Esophagus (tissue), 2 donors: ENCODE measurements around the gene TTC34. TPM values are rescaled to one million over a fixed set of nuclear protein-coding genes. Genes with fewer than 3 reads are reported as not detected.
"Not testable (repeated sequence)": the region's sequence is repeated elsewhere in the genome, so short reads cannot be mapped to it uniquely, and the experiment has no call there.

Source experiments
- H3K27ac ChIP-seq, 2 donors: one replicate each; pipeline ENCODE4 v1.5.1; 2013; ENCODE audit warnings: low read depth in 2 of 2, mild to moderate bottlenecking in 2 of 2, inconsistent platforms in 1 of 2, low read length in 1 of 2, moderate library complexity in 1 of 2
- H3K27me3 ChIP-seq, 2 donors: one replicate each; pipeline ENCODE4 v1.6.1; 2013; ENCODE audit warnings: low read length in 2 of 2, control low read depth in 1 of 2, mild to moderate bottlenecking in 1 of 2; ENCODE audit not compliant: insufficient read depth in 2 of 2, control insufficient read depth in 1 of 2
- H3K36me3 ChIP-seq, 2 donors: one replicate each; pipeline ENCODE4 v1.6.1; 2013; ENCODE audit warnings: low read length in 1 of 2; ENCODE audit not compliant: control insufficient read depth in 2 of 2, insufficient read depth in 2 of 2
- H3K4me1 ChIP-seq, 2 donors: one replicate each; pipeline ENCODE4 v1.6.1; 2013; ENCODE audit warnings: low read length in 1 of 2; ENCODE audit not compliant: control insufficient read depth in 2 of 2, insufficient read depth in 2 of 2
- H3K4me3 ChIP-seq, 2 donors: one replicate each; pipeline ENCODE4 v1.5.1; 2013; ENCODE audit warnings: low read length in 2 of 2, mild to moderate bottlenecking in 2 of 2, low read depth in 1 of 2, moderate library complexity in 1 of 2
- H3K9me3 ChIP-seq, 2 donors: one replicate each; pipeline ENCODE4 v1.6.1; 2013; ENCODE audit warnings: mild to moderate bottlenecking in 2 of 2, low read depth in 1 of 2, low read length in 1 of 2, moderate library complexity in 1 of 2; ENCODE audit not compliant: control insufficient read depth in 2 of 2, insufficient read depth in 1 of 2
- WGBS, 2 donors: extraction: QIAGEN DNeasy Blood & Tissue Kit; methylation state at CpG; one replicate each; pipeline ENCODE4 v1.1.7; 2013; 5-methylcytosine and 5-hydroxymethylcytosine counted together
- polyA plus RNA-seq, 2 donors: library from polyadenylated mRNA; stranded (reverse); fragments of 200-250 nt; gene quantifications; one replicate each; pipeline ENCODE4 v1.2.3, GENCODE V29; 2013
- donor health status: healthy with polysubstance abuse.
- donor health status: Bipolar disorder and iron deficiency.

TTC34 gene
- polyA plus RNA-seq, 2 donors: 0.02 to 0.20 TPM

GRCh38 chr1:2625748-2626147, 175.7 kb downstream of the TTC34 start:
- not testable (repeated sequence) for H3K4me1 ChIP-seq, H3K36me3 ChIP-seq, H3K27ac ChIP-seq, H3K9me3 ChIP-seq, H3K4me3 ChIP-seq
- peaks cover 0 to 15% of the 10 kb centered on the region in 2 donors for H3K27me3 ChIP-seq
- 64 to 71% methylated on average over 7 of the region's 7 CpGs for WGBS, 2 donors

GRCh38 chr1:2625311-2625710, 176.2 kb downstream of the TTC34 start:
- H3K36me3 ChIP-seq: no peaks in the 10 kb centered on the region

DNA sequence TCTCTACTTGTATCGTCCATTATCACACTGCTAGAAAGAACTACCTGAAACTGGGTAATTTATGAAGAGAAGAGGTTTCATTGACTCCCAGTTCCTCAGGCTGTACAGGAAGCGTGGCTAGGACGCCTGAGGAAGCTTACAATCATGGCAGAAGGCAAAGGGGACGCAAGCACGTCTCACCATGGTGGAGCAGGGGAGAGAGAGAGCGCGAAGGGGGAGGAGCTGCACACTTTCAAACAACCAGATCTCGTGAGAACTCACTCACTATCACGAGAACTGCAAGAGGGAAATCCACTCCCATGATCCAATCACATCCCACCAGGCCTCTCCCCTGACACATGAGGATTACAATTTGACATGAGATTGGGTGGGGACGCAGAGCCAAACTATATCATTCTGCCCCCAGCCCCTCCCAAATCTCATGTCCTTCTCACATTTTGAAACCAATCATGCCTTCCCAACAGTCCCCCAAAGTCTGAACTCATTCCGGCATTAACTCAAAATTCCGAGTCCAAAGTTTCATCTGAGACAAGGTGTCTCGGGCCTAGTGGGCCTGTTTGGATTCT, 176.7 kb downstream of the TTC34 start:
- Histone ChIP-seq H3K4me1 (peaks cover 0 to 3% of the 10 kb centered on the region in 2 donors), H3K36me3 (no peaks in the 10 kb centered on the region), H3K9me3 (no peaks in the 10 kb centered on the region), H3K27ac (no peak overlapping the region), H3K4me3 (no peak overlapping the region), H3K27me3 (peaks cover 0 to 15% of the 10 kb centered on the region in 2 donors)
- 85 to 86% methylated on average over 13 of the region's 13 CpGs for WGBS, 2 donors

More at GRCh38 chr1:2625311-2625710, 176.2 kb downstream of the TTC34 start:
- H3K27me3 ChIP-seq: peaks cover 0 to 15% of the 10 kb centered on the region in 2 donors
- no peak overlapping the region for H3K27ac ChIP-seq
- peaks cover 0 to 5% of the 10 kb centered on the region in 2 donors for H3K9me3 ChIP-seq
- WGBS, 2 donors: 86 to 88% methylated on average over 10 of the region's 10 CpGs
- peaks cover 0 to 3% of the 10 kb centered on the region in 2 donors for H3K4me1 ChIP-seq
- H3K4me3 ChIP-seq: no peak overlapping the region

DNA sequence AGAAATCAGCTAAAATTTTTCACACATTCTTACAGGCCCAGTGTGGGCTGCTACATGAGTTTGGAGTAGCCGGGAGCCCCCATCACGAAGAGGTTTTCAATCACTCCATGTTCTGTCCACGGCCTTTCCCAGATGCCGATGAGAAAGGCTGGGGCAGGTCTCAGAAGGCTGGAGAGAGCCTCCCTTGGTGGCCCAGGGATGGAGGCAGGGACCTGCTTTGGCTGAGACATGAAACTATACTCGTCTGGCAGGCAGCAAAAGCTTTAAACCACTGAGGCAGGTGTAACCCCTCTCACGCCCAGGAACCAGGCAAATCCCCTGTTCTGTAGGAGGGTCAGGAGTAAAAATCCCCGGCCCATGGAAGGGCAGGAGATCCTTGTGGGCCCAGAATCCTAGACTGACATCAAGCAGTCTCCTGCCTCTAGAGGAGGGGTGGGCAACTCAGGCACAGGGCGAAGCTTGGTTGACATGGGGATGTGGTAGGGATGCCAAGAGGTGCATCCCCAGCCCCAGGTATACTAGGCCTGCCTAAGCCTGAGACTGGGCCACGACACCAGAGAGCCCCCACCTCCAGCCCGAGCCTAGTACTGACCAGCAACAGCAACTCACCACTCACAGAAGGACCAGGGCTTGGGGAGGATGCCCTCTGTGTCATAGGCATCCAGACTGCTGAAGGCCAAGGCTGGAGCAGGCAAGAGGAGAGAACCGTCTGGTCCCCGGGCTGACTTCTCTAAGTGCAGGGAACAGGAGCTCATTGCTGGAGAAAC, 177.7 kb downstream of the TTC34 start:
- H3K27me3 ChIP-seq: peaks cover 0 to 10% of the 10 kb centered on the region in 2 donors
- no peak overlapping the region for H3K27ac ChIP-seq
- 84 to 86% methylated on average over 12 of the region's 12 CpGs for WGBS, 2 donors
- H3K9me3 ChIP-seq: no peaks in the 10 kb centered on the region
- H3K4me1 ChIP-seq: peaks cover 0 to under 1% of the 10 kb centered on the region in 2 donors
- H3K4me3 ChIP-seq: no peak overlapping the region
- no peaks in the 10 kb centered on the region for H3K36me3 ChIP-seq

DNA sequence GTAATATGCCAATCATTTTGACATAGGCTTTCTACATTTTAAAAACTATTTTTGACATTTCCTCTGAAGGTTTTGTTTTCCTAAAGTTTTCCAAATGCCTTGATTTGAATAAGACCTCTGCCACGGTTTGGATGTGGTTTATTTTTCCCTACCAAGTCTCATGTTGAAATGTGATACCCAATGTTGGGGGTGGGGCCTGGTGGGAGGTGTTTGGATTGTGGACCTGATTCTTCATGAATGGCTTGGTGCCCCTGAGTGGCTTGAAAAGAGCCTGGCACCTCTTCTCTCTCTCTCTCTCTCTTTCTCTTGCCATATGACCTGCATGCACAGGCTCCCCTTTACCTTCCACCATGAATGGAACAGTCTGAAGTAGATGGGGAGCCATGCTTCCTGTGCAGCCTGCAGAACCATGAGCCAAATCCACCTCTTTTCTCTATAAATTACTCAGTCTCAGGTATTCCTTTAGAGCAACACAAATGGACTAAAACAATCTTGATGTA, 183.5 kb downstream of the TTC34 start:
- 6% methylated on average over 1 of the region's 1 CpG for WGBS, 2 donors
- no peaks in the 10 kb centered on the region for H3K4me1 ChIP-seq
- no peak overlapping the region for H3K4me3 ChIP-seq
- no peaks in the 10 kb centered on the region for H3K36me3 ChIP-seq
- no peak overlapping the region for H3K27ac ChIP-seq
- no peaks in the 10 kb centered on the region for H3K27me3 ChIP-seq
- H3K9me3 ChIP-seq: peaks cover 0 to 7% of the 10 kb centered on the region in 2 donors

DNA sequence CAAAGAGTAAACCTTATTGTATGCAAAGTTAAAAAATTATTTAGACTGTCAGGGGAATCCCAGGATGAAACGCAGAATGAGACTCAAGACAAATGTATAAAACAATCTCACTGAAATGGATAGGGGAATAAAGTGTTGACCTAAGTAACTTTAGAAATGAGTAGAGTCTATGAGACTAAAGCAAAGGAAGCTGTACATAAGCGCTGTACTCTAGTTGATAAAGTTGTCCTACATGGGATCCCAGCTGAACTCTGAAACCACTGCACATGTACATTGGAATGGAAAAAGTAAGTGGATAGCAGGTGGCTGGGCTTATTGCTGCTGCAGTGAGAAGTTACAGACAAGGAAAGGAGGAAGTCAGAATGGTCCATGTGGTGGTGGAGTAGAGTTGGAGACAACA, 187.3 kb downstream of the TTC34 start:
- Histone ChIP-seq H3K27ac (no peak overlapping the region), H3K27me3 (no peaks in the 10 kb centered on the region), H3K4me1 (peaks cover 0 to 3% of the 10 kb centered on the region in 2 donors), H3K36me3 (no peaks in the 10 kb centered on the region), H3K9me3 (peaks cover 0 to 7% of the 10 kb centered on the region in 2 donors), H3K4me3 (no peak overlapping the region)
- WGBS, 2 donors: 93% methylated on average over 2 of the region's 2 CpGs

GRCh38 chr1:2612591-2613365, 188.7 kb downstream of the TTC34 start:
- H3K27ac ChIP-seq: no peak overlapping the region
- no peak overlapping the region for H3K4me3 ChIP-seq
- H3K9me3 ChIP-seq: peaks cover 0 to 7% of the 10 kb centered on the region in 2 donors
- H3K27me3 ChIP-seq: no peaks in the 10 kb centered on the region
- H3K4me1 ChIP-seq: peaks cover 0 to 3% of the 10 kb centered on the region in 2 donors
- 83 to 87% methylated on average over 11 of the region's 11 CpGs for WGBS, 2 donors
- H3K36me3 ChIP-seq: no peaks in the 10 kb centered on the region

DNA sequence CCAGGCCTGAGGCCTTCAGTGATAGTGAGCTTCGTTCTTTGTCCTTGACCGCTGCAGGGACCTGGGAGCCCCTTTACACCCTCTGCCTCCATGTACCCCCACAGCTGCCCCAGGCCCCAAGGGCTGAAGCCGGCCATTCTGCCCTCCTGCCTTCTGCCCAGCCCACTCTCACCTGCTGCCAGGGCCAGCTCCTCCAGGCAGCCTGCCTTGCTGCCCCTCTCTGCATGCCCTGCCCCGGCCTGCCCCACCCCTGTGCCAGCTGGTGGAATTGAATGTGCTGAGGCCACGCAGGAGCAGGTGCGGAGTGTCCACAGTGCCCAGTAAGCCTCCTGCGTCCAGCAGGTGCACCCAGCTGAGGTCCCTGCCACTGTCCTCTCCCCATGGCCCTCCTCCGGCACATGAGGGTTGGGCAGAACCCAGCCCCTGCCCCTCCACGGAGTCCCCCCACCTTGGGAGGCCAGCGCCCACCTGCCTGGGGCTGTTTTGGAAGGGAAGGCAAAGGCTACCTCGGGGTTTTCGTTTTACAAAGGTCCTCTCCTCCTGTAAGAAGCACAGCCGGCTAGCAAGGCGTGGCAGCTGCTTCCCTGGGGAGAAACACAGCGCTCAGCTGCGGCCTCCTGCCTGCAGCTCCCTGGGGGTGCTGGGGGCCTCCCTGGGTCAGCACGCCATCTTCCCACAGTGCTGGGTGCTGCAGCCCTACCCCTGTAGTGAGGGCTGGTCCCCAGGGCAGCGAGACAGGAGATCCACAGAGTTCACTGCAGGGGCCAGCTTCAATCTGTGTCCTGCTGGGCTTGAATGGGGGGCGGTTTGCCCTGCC, 189.7 kb downstream of the TTC34 start:
- Histone ChIP-seq H3K36me3 (no peaks in the 10 kb centered on the region), H3K27ac (no peak overlapping the region), H3K27me3 (no peaks in the 10 kb centered on the region), H3K4me3 (no peak overlapping the region), H3K9me3 (peaks cover 0 to 7% of the 10 kb centered on the region in 2 donors), H3K4me1 (peaks cover 0 to 3% of the 10 kb centered on the region in 2 donors)
- 73 to 78% methylated on average over 19 of the region's 19 CpGs for WGBS, 2 donors

DNA sequence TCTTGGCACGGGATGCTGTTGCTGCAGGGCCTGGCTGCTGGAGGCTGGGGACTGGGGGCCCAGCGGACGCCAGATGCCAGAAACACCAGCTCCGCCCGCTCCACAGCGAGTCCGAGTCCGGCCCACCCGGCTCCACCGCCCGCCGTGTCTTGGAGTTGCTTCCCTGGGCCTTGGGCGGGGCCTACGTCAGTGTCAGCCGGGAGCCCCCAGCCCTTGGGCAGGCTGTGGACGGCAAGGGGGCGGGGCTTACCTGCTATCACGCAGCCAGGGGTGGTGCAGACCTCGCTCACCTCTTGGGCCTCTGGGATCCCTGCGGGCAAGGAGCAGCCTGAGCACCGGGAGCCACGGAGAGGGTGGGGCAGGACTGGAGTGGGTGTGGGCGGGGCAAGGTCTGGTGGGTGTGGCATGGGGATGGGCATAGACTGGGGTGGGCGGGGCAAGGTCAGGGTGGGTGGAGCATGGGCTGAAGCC, 190.4 kb downstream of the TTC34 start:
- H3K27me3 ChIP-seq: no peaks in the 10 kb centered on the region
- peaks cover 0 to 7% of the 10 kb centered on the region in 2 donors for H3K9me3 ChIP-seq
- H3K27ac ChIP-seq: no peak overlapping the region
- no peak overlapping the region for H3K4me3 ChIP-seq
- WGBS, 2 donors: 13 to 17% methylated on average over 24 of the region's 24 CpGs
- no peaks in the 10 kb centered on the region for H3K36me3 ChIP-seq
- H3K4me1 ChIP-seq: peaks cover 0 to 3% of the 10 kb centered on the region in 2 donors
